CMK (cell line): ENCODE measurements around the gene PTPRT.

Experiments used
- DNase-seq: peaks from one replicate; pipeline ENCODE4 v3.0.0-alpha.2; 2010; ENCODE audit warnings: low read depth

The PTPRT gene

GRCh38 chr20:42191140-42191860 is 998.4 kb downstream of the PTPRT start:
- no peak for DNase-seq

GRCh38 chr20:42190084-42190483 is 999.6 kb downstream of the PTPRT start:
- no peak for DNase-seq

GRCh38 chr20:42186337-42186736 is 1003.4 kb downstream of the PTPRT start:
- no peak for DNase-seq

GRCh38 chr20:42183147-42183546 is 1006.6 kb downstream of the PTPRT start:
- DNase-seq = no peak

GRCh38 chr20:42181064-42181463 is 1008.6 kb downstream of the PTPRT start:
- DNase-seq = no peak

- no peak for DNase-seq
These were observed 1009.9 kb downstream of the PTPRT start for GRCh38 chr20:42179768-42180167.

GRCh38 chr20:42173440-42173839 is 1016.3 kb downstream of the PTPRT start:
- DNase-seq = peak; percentile 41

- no peak for DNase-seq
These were observed 1025.4 kb downstream of the PTPRT start for GRCh38 chr20:42164121-42164890.

GRCh38 chr20:42161228-42161829 is 1028.4 kb downstream of the PTPRT start:
- DNase-seq = no peak

GRCh38 chr20:42159808-42160207 is 1029.9 kb downstream of the PTPRT start:
- no peak for DNase-seq

- DNase-seq = no peak
These were observed 1031.4 kb downstream of the PTPRT start for GRCh38 chr20:42158272-42158671.

- DNase-seq = no peak
These were observed 1034.1 kb downstream of the PTPRT start for GRCh38 chr20:42155586-42155985.

- DNase-seq = no peak
These were observed 1037.1 kb downstream of the PTPRT start for GRCh38 chr20:42152575-42152974.

- DNase-seq = no peak
These were observed 1039.5 kb downstream of the PTPRT start for GRCh38 chr20:42150230-42150629.

- DNase-seq = no peak
These were observed 1051.0 kb downstream of the PTPRT start for GRCh38 chr20:42138729-42139128.

- no peak for DNase-seq
These were observed 1055.2 kb downstream of the PTPRT start for GRCh38 chr20:42134265-42135098.

GRCh38 chr20:42130810-42131596 is 1058.7 kb downstream of the PTPRT start:
- DNase-seq = no peak

GRCh38 chr20:42125426-42125825 is 1064.3 kb downstream of the PTPRT start:
- no peak for DNase-seq

GRCh38 chr20:42123981-42124473 is 1065.7 kb downstream of the PTPRT start:
- no peak for DNase-seq

- DNase-seq = no peak
These were observed 1071.1 kb downstream of the PTPRT start for GRCh38 chr20:42118409-42119125.

GRCh38 chr20:42118001-42118400 is 1071.7 kb downstream of the PTPRT start:
- no peak for DNase-seq
